Measurements from ENCODE around the gene TFF1.

- TF ChIP-seq GATA2 (IDR thresholded peaks at IDR 0.05; ENCODE audit: low read depth, low read length) = no peak
- no peak for TF ChIP-seq GATA3 (IDR thresholded peaks at IDR 0.05; ENCODE audit: low read depth, low read length)
Observed at GRCh38 chr21:42396799-42397745, 30.7 kb upstream of the TFF1 start.
